Body of pancreas (tissue), 4 donors: ENCODE data around the gene PTK7. TPM values are rescaled to one million over a fixed set of nuclear protein-coding genes. Genes with fewer than 3 reads are reported as not detected.

Experiments
- ATAC-seq: fragments of 150-250 bp; one replicate; pipeline ENCODE4 v1.9.1; 2016
- DNase-seq, 4 donors: peaks; one replicate each; pipeline ENCODE4 v3.0.0-alpha.2; 2019
- H3K27ac ChIP-seq, 4 donors: fragments of 200-600 bp; sonication (generic); 1 replicate in 3 of 4; 2 replicates in 1 of 4; pipeline versions ENCODE4 v1.5.1 to v1.6.1; 2016 to 2019; ENCODE audit warnings: mild to moderate bottlenecking in 1 of 4, mixed read lengths in 1 of 4, moderate library complexity in 1 of 4
- H3K27me3 ChIP-seq, 2 donors: fragments of 200-600 bp; sonication (generic); one replicate each; pipeline ENCODE4 v1.6.0; 2016; ENCODE audit warnings: mild to moderate bottlenecking in 1 of 2
- H3K36me3 ChIP-seq, 2 donors: fragments of 200-600 bp; sonication (generic); replicated peaks in 1 of 2; 2 replicates each; pipeline ENCODE4 v1.5.1; 2016; ENCODE audit warnings: low read depth in 2 of 2; ENCODE audit not compliant: insufficient read depth in 1 of 2
- H3K4me1 ChIP-seq: fragments of 200-600 bp; sonication (generic); one replicate; pipeline ENCODE4 v1.6.0; 2016
- H3K4me3 ChIP-seq, 2 donors: fragments of 200-600 bp; sonication (generic); 1 replicate in 1 of 2; 2 replicates in 1 of 2; pipeline ENCODE4 v1.5.1; 2016 to 2019
- H3K9me3 ChIP-seq, 3 donors: fragments of 200-600 bp; sonication (generic); 1 replicate in 2 of 3; 2 replicates in 1 of 3; pipeline ENCODE4 v1.5.1; 2016
- CTCF ChIP-seq, 7 experiments: fragments of 450-650 bp in 4 of 7; fragments of 200-600 bp in 3 of 7; sonication (generic) in 3 of 7; IDR thresholded peaks; one replicate each; pipeline ENCODE4 v1.5.1; 2016 to 2019; ENCODE audit warnings: antibody characterized with exemption in 7 of 7
- POLR2A ChIP-seq, 3 donors: fragments of 450-650 bp; IDR thresholded peaks; one replicate each; pipeline ENCODE4 v1.6.1; 2016; ENCODE audit warnings: antibody characterized with exemption in 3 of 3, mild to moderate bottlenecking in 2 of 3
- WGBS, 2 donors: methylation state at CpG; one replicate each; pipeline ENCODE4 v1.1.5; 2017; 5-methylcytosine and 5-hydroxymethylcytosine counted together
- intact Hi-C: fragments of 100-400 bp; cut with DNase I; formaldehyde crosslinking; loops from one replicate; pipeline ENCODE4 v1.15.1; 2023
- total RNA-seq, 2 donors: library from RNA; depleted of rRNA; stranded (reverse); fragments of >200 nt; gene quantifications; one replicate each; pipeline ENCODE4 v1.1.0, GENCODE V29; 2016

The PTK7 gene
- total RNA-seq, 2 donors from 2014 or later = 26.4 to 28.0 TPM

- Histone ChIP-seq H3K27ac (no peak overlapping the region), H3K9me3 (no peaks in the 10 kb centered on the region), H3K27me3 (no peaks in the 10 kb centered on the region), H3K4me3 (no peak overlapping the region), H3K36me3 (peaks cover 4 to 25% of the 10 kb centered on the region in 2 donors), H3K4me1 (no peaks in the 10 kb centered on the region)
- 77 to 82% methylated on average over 2 of the region's 2 CpGs for WGBS, 2 donors
- DNase-seq (no peak), ATAC-seq (no peak)
- TF ChIP-seq POLR2A (IDR thresholded peaks at IDR 0.05) (no peak), CTCF (IDR thresholded peaks at IDR 0.05) (no peak)
- intact Hi-C loops = no loop called here
These were observed 42.5 kb upstream of the PTK7 start for GRCh38 chr6:43033496-43034189.

DNA sequence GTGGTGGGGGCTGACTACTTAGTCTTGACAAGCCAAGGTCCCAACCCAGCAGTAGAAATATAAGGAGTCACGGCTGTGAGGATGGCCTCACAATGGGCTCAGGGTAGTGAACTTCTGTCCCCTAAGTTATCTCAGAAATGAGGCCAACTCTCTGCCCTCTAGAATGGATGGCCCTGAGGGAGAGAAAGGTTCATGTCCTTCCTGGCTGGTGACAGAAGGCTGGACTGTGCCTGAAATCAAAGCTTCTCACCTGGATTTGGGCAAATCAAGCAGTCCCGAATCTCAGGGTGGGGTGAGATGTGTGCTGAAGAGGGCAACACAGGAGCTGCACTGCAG is 42.0 kb upstream of the PTK7 start:
- DNase-seq (no peak), ATAC-seq (no peak)
- TF ChIP-seq POLR2A (IDR thresholded peaks at IDR 0.05) (no peak), CTCF (IDR thresholded peaks at IDR 0.05) (no peak)
- no peaks in the 10 kb centered on the region for H3K27me3 ChIP-seq
- intact Hi-C loops = no loop called here
- no peak overlapping the region for H3K27ac ChIP-seq
- no peaks in the 10 kb centered on the region for H3K9me3 ChIP-seq
- no peaks in the 10 kb centered on the region for H3K4me1 ChIP-seq
- H3K36me3 ChIP-seq = peaks cover 0 to 29% of the 10 kb centered on the region in 2 donors
- H3K4me3 ChIP-seq = no peak overlapping the region
- 89 to 94% methylated on average over 2 of the region's 2 CpGs for WGBS, 2 donors

- Histone ChIP-seq H3K36me3 (peaks cover 0 to 28% of the 10 kb centered on the region in 2 donors), H3K9me3 (no peaks in the 10 kb centered on the region), H3K27ac (no peak overlapping the region), H3K27me3 (no peaks in the 10 kb centered on the region), H3K4me1 (no peaks in the 10 kb centered on the region), H3K4me3 (no peak overlapping the region)
- ATAC-seq = peak; percentile 25
- no peak for DNase-seq
- WGBS, 2 donors = 57 to 72% methylated on average over 4 of the region's 4 CpGs
- TF ChIP-seq CTCF (IDR thresholded peaks at IDR 0.05) = no peak
- no peak for TF ChIP-seq POLR2A (IDR thresholded peaks at IDR 0.05)
- intact Hi-C loops = no loop called here
These were observed 40.5 kb upstream of the PTK7 start for GRCh38 chr6:43035495-43036194.

GRCh38 chr6:43036712-43037111 is 39.4 kb upstream of the PTK7 start:
- no peaks in the 10 kb centered on the region for H3K4me1 ChIP-seq
- H3K36me3 ChIP-seq = peaks cover 0 to 32% of the 10 kb centered on the region in 2 donors
- DNase-seq (no peak), ATAC-seq (no peak)
- no peaks in the 10 kb centered on the region for H3K9me3 ChIP-seq
- no peak overlapping the region for H3K27ac ChIP-seq
- WGBS, 2 donors = 89 to 94% methylated on average over 8 to 9 of the region's 9 CpGs
- TF ChIP-seq POLR2A (IDR thresholded peaks at IDR 0.05) (no peak), CTCF (IDR thresholded peaks at IDR 0.05) (no peak)
- intact Hi-C loops = no loop called here
- H3K4me3 ChIP-seq = no peak overlapping the region
- H3K27me3 ChIP-seq = no peaks in the 10 kb centered on the region
